H1 (cell line): ENCODE measurements around the gene LILRB4. TPM values are rescaled to one million over a fixed set of nuclear protein-coding genes. Genes with fewer than 3 reads are reported as not detected.

Source experiments
- CTCF ChIA-PET: fragments of 300-600 bp; sonication (Branson Sonifier 250); formaldehyde crosslinking; loops from one replicate; lab custom pipeline; 2021; ENCODE audit not compliant: partially characterized antibody; lab: Charles Lee
- POLR2A ChIA-PET: fragments of 300-600 bp; sonication (Branson Sonifier 250); formaldehyde crosslinking; loops from one replicate; lab custom pipeline; 2021; ENCODE audit warnings: inconsistent platforms; ENCODE audit not compliant: partially characterized antibody; lab: Charles Lee
- DNase-seq, 2 experiments: peaks; one replicate each; pipeline versions ENCODE4 v3.0.0 to v3.0.0-alpha.2; 2010 to 2022; ENCODE audit warnings: low spot score in 2 of 2, low read depth in 1 of 2, mixed read lengths in 1 of 2
- FAIRE-seq: peaks from 2 replicates; lab custom pipeline; 2011; peaks lifted over from hg19 to GRCh38; lab: Jason Lieb, UNC
- H2AFZ ChIP-seq: 2 replicates; pipeline ENCODE4 v1.8.1; 2012; ENCODE audit warnings: low read length, inconsistent platforms
- H2AK5ac ChIP-seq: 2 replicates; pipeline ENCODE4 v1.6.1; 2013; ENCODE audit warnings: low read depth, low read length
- H2BK120ac ChIP-seq: replicated peaks from 2 replicates; pipeline ENCODE3; 2013; ENCODE audit warnings: low read depth, low read length, inconsistent platforms
- H2BK12ac ChIP-seq: 2 replicates; pipeline ENCODE4 v1.6.1; 2013; ENCODE audit warnings: low read depth, low read length
- H2BK15ac ChIP-seq: 2 replicates; pipeline ENCODE4 v1.6.1; 2013; ENCODE audit warnings: low read length
- H2BK20ac ChIP-seq: 2 replicates; pipeline ENCODE4 v1.6.1; 2013; ENCODE audit warnings: low read length
- H2BK5ac ChIP-seq: 2 replicates; pipeline ENCODE4 v1.6.1; 2013; ENCODE audit warnings: low read depth, low read length
- H3K14ac ChIP-seq: 2 replicates; pipeline ENCODE4 v1.6.1; 2013; ENCODE audit warnings: inconsistent platforms; ENCODE audit not compliant: insufficient read length
- H3K18ac ChIP-seq: 2 replicates; pipeline ENCODE4 v1.6.1; 2013; ENCODE audit warnings: low read length; ENCODE audit errors: extremely low read depth
- H3K23ac ChIP-seq: 2 replicates; pipeline ENCODE4 v1.6.1; 2013; ENCODE audit warnings: inconsistent platforms; ENCODE audit not compliant: insufficient read length
- H3K23me2 ChIP-seq: 2 replicates; pipeline ENCODE4 v1.6.1; 2013; ENCODE audit warnings: low read depth, low read length
- H3K27ac ChIP-seq: 2 replicates; pipeline ENCODE4 v1.6.1; 2011; ENCODE audit warnings: low read depth, low read length, inconsistent platforms
- H3K27me3 ChIP-seq, 4 experiments: replicated peaks in 1 of 4; 1 replicate in 1 of 4; 2 replicates in 3 of 4; pipeline versions ENCODE4 v1.6.1 to v1.8.1; 2011 to 2013; ENCODE audit warnings: low read length in 3 of 4, mild to moderate bottlenecking in 3 of 4, inconsistent platforms in 2 of 4, mixed read lengths in 2 of 4, moderate library complexity in 1 of 4; ENCODE audit not compliant: control insufficient read depth in 3 of 4, insufficient read depth in 3 of 4; ENCODE audit errors: extremely low read depth in 1 of 4
- H3K36me3 ChIP-seq, 4 experiments: 2 replicates each; pipeline versions ENCODE4 v1.6.1 to v1.8.1; 2011 to 2013; ENCODE audit warnings: mild to moderate bottlenecking in 4 of 4, low read length in 3 of 4, moderate library complexity in 2 of 4, control low read depth in 1 of 4, inconsistent platforms in 1 of 4; ENCODE audit not compliant: insufficient read depth in 4 of 4, control insufficient read depth in 2 of 4
- H3K4ac ChIP-seq: replicated peaks from 2 replicates; pipeline ENCODE3; 2013; ENCODE audit warnings: low read length, low read depth, mixed read lengths, inconsistent platforms; ENCODE audit not compliant: insufficient read length
- H3K4me1 ChIP-seq, 4 experiments: replicated peaks in 1 of 4; 1 replicate in 1 of 4; 2 replicates in 3 of 4; pipeline versions ENCODE4 v1.6.1 to v1.8.1; 2011 to 2013; ENCODE audit warnings: low read length in 3 of 4, inconsistent platforms in 2 of 4, mixed read lengths in 1 of 4; ENCODE audit not compliant: insufficient read depth in 4 of 4, control insufficient read depth in 3 of 4
- H3K4me2 ChIP-seq, 2 experiments: 2 replicates each; pipeline versions ENCODE4 v1.6.1 to v1.8.1; 2011 to 2013; ENCODE audit warnings: low read depth in 2 of 2, low read length in 2 of 2, control low read depth in 1 of 2, inconsistent platforms in 1 of 2, mild to moderate bottlenecking in 1 of 2; ENCODE audit not compliant: insufficient read depth in 1 of 2
- H3K4me3 ChIP-seq, 4 experiments: fragments of 200-600, 300-600 bp in 1 of 4; sonication (generic), shearing (Covaris generic), sonication (Bioruptor Twin) in 1 of 4; 2 replicates each; pipeline versions ENCODE4 v1.5.1 to v1.8.1; 2011 to 2016; ENCODE audit warnings: low read length in 4 of 4, low read depth in 3 of 4, control low read depth in 2 of 4, inconsistent platforms in 2 of 4, mild to moderate bottlenecking in 2 of 4, mixed read lengths in 1 of 4, moderate library complexity in 1 of 4; ENCODE audit not compliant: insufficient read depth in 2 of 4; ENCODE audit errors: extremely low read depth in 1 of 4
- H3K56ac ChIP-seq: replicated peaks from 2 replicates; pipeline ENCODE3; 2013; ENCODE audit warnings: low read depth, mild to moderate bottlenecking, mixed read lengths, low read length, inconsistent platforms; ENCODE audit not compliant: insufficient read length
- H3K79me1 ChIP-seq: 2 replicates; pipeline ENCODE4 v1.6.1; 2013; ENCODE audit warnings: low read depth, low read length, control low read depth
- H3K79me2 ChIP-seq, 2 experiments: 2 replicates each; pipeline versions ENCODE4 v1.6.1 to v1.8.1; 2012 to 2013; ENCODE audit warnings: low read length in 2 of 2, mild to moderate bottlenecking in 2 of 2, inconsistent platforms in 1 of 2; ENCODE audit not compliant: insufficient read depth in 2 of 2, control insufficient read depth in 1 of 2
- H3K9ac ChIP-seq, 4 experiments: replicated peaks in 1 of 4; 1 replicate in 1 of 4; 2 replicates in 3 of 4; pipeline versions ENCODE4 v1.6.1 to v1.8.1; 2011 to 2013; ENCODE audit warnings: low read depth in 3 of 4, low read length in 3 of 4, control low read depth in 2 of 4, mild to moderate bottlenecking in 2 of 4, moderate library complexity in 2 of 4, inconsistent platforms in 1 of 4; ENCODE audit errors: extremely low read depth in 1 of 4
- H3K9me3 ChIP-seq, 2 experiments: 2 replicates each; pipeline versions ENCODE4 v1.6.1 to v1.8.1; 2012 to 2013; ENCODE audit warnings: mild to moderate bottlenecking in 2 of 2, moderate library complexity in 2 of 2, control low read depth in 1 of 2, inconsistent platforms in 1 of 2, low read depth in 1 of 2, low read length in 1 of 2, mixed read lengths in 1 of 2; ENCODE audit not compliant: insufficient read depth in 2 of 2
- H4K20me1 ChIP-seq, 2 experiments: replicated peaks in 1 of 2; 2 replicates each; pipeline versions ENCODE3 to v1.8.1; 2011 to 2013; ENCODE audit warnings: inconsistent platforms in 2 of 2, low read length in 2 of 2, mild to moderate bottlenecking in 1 of 2; ENCODE audit not compliant: insufficient read depth in 2 of 2, control insufficient read depth in 1 of 2
- H4K5ac ChIP-seq: 2 replicates; pipeline ENCODE4 v1.6.1; 2013; ENCODE audit warnings: low read length, low read depth, mixed read lengths, inconsistent platforms; ENCODE audit not compliant: insufficient read length
- H4K8ac ChIP-seq: 2 replicates; pipeline ENCODE4 v1.8.0; 2013; ENCODE audit warnings: mild to moderate bottlenecking, moderate library complexity, low read length, inconsistent platforms; ENCODE audit not compliant: insufficient read depth; ENCODE audit errors: extremely low read depth
- H4K91ac ChIP-seq: replicated peaks from 2 replicates; pipeline ENCODE3; 2013; ENCODE audit warnings: low read length, mixed read lengths, inconsistent platforms; ENCODE audit not compliant: insufficient read length
- BACH1 ChIP-seq: IDR thresholded peaks from 2 replicates; pipeline ENCODE4 v1.6.1; 2012; ENCODE audit warnings: low read length, improper control_type of control experiment
- CHD1 ChIP-seq: IDR thresholded peaks from 2 replicates; pipeline ENCODE4 v1.6.1; 2012; ENCODE audit warnings: low read depth, low read length, improper control_type of control experiment
- KDM4A ChIP-seq: IDR thresholded peaks from one replicate; pipeline ENCODE4 v1.7.1; 2012; ENCODE audit warnings: low read depth, mild to moderate bottlenecking, moderate library complexity, low read length, inconsistent platforms; ENCODE audit not compliant: severe bottlenecking
- RAD21 ChIP-seq, 2 experiments: IDR thresholded peaks in 1 of 2; conservative IDR thresholded peaks in 1 of 2; 2 replicates each; pipeline ENCODE4 v1.6.1; 2011; ENCODE audit warnings: low read depth in 2 of 2, low read length in 2 of 2, improper control_type of control experiment in 1 of 2, inconsistent platforms in 1 of 2, mild to moderate bottlenecking in 1 of 2, moderate library complexity in 1 of 2
- SRF ChIP-seq: IDR thresholded peaks from 2 replicates; pipeline ENCODE4 v1.6.1; 2011; ENCODE audit warnings: mild to moderate bottlenecking, low read depth, low read length, moderate library complexity
- SUZ12 ChIP-seq: fragments of 200-600 bp; sonication (generic); IDR thresholded peaks from 2 replicates; pipeline ENCODE4 v1.6.1; 2012; ENCODE audit warnings: mild to moderate bottlenecking, inconsistent platforms, low read length, moderate library complexity, mixed read lengths
- TBP ChIP-seq: IDR thresholded peaks from 2 replicates; pipeline ENCODE4 v1.6.1; 2011; ENCODE audit warnings: low read depth, low read length, improper control_type of control experiment
- WGBS, 2 experiments: shearing (Covaris generic) in 1 of 2; methylation state at CpG; one replicate each; pipeline versions ENCODE4 v1.1.6 to v1.1.7; 2013 to 2015; ENCODE audit warnings: low lambda C conversion rate in 2 of 2, mixed read lengths in 2 of 2, inconsistent platforms in 1 of 2, low coverage in 1 of 2, missing lambda C conversion rate in 1 of 2; ENCODE audit not compliant: insufficient replicate concordance in 2 of 2, insufficient coverage in 1 of 2, insufficient read length in 1 of 2; ENCODE audit errors: extremely low coverage in 1 of 2, missing lambda C conversion rate in 1 of 2; 5-methylcytosine and 5-hydroxymethylcytosine counted together
- polyA plus RNA-seq, 7 experiments: library from polyadenylated mRNA; depleted of rRNA in 3 of 7; stranded (reverse) in 5 of 7; unstranded in 2 of 7; fragments of >200 nt in 5 of 7; fragments of 200-250 nt in 2 of 7; gene quantifications; 1 replicate in 5 of 7; 2 replicates in 1 of 7; 4 replicates in 1 of 7; pipeline versions ENCODE4 v1.2.1 to v1.2.3, GENCODE V29; 2011 to 2013; ENCODE audit warnings: missing spikeins in 2 of 7, mixed read lengths in 2 of 7
- total RNA-seq: library from RNA; stranded (reverse); fragmentation: NEBNext Ultra II Directional; extraction: Animal tissue kit (Norgen Biotek cat#: 25700); gene quantifications from 2 replicates; pipeline ENCODE4 v1.2.1, GENCODE V29; 2021
- TF ChIP-seq, protein P1 (sequence below), 3 experiments: IDR thresholded peaks; 1 replicate in 2 of 3; 2 replicates in 1 of 3; pipeline versions ENCODE4 v1.5.1 to v1.6.1; 2011; ENCODE audit warnings: low read length in 3 of 3, mild to moderate bottlenecking in 3 of 3, inconsistent platforms in 2 of 3, low read depth in 1 of 3, moderate library complexity in 1 of 3; ENCODE audit not compliant: insufficient read depth in 1 of 3; ENCODE audit errors: control extremely low read depth in 1 of 3
- TF ChIP-seq, protein P2 (sequence below): IDR thresholded peaks from 2 replicates; pipeline ENCODE4 v1.6.1; 2011; ENCODE audit warnings: low read depth, mild to moderate bottlenecking, low read length; ENCODE audit not compliant: insufficient read depth

The LILRB4 gene
- total and polyA plus RNA-seq, 2 of the 8 experiments (the other 6 are each of a cell fraction or from before 2014, with no cell fraction given): not detected

DNA sequence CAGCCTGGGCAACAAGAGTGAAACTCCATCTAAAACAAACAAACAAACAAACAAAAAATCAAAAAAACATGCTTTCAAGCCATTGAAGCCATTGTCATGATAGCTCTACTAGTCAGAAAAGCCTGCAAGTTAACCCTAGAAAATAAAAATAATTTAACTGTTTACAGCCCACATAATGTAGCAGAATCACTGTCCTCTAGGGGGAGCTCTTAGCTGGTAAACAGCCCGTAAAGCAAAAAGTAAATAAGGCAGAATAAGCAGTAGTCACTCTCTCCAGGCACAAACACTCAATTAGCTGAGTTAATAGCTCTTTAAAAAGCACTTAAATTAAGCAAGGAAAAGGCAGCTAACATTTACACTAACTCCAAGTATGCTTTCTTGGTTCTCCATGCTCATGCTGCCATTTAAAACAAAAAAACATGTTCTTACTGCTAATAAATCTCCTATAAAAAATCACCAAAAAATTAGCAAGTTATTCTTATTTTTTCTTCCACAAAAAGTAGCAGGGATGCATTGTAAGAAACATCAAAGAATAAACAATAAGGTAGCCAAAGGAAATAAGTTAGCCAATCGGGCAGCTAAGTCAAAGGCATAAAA lies 11.3 kb downstream of the LILRB4 start:
- H3K27me3 ChIP-seq: no peaks in the 10 kb centered on the region
- no peaks in the 10 kb centered on the region for H3K36me3 ChIP-seq
- no peaks in the 10 kb centered on the region for H3K79me2 ChIP-seq
- ChIA-PET POLR2A (no interaction called here), CTCF (interaction anchor here (0.8 to 4.2 kb wide), 18 partner anchors 10 to 260 kb away, joined by 3 to 21 read pairs (median 4); no protein-coding TSS in a partner anchor)
- no peak for FAIRE-seq
- H3K56ac ChIP-seq: no peak overlapping the region
- H3K9me3 ChIP-seq: peaks cover 45 to 48% of the 10 kb centered on the region in 2 experiments
- H3K4me3 ChIP-seq: no peak overlapping the region
- H2BK20ac ChIP-seq: no peak overlapping the region
- no peak overlapping the region for H2BK12ac ChIP-seq
- H2BK120ac ChIP-seq: no peak overlapping the region
- H4K8ac ChIP-seq: no peak overlapping the region
- no peak overlapping the region for H3K27ac ChIP-seq
- H2AK5ac ChIP-seq: no peak overlapping the region
- H2AFZ ChIP-seq: no peak overlapping the region
- H4K91ac ChIP-seq: no peak overlapping the region
- no peak overlapping the region for H3K18ac ChIP-seq
- no peak for DNase-seq
- H3K4ac ChIP-seq: no peak overlapping the region
- H3K4me2 ChIP-seq: no peak overlapping the region
- H3K14ac ChIP-seq: no peak overlapping the region
- TF ChIP-seq SUZ12 (no peak), RAD21 (IDR thresholded peaks at IDR 0.05 in 1 of 2, conservative IDR thresholded peaks at IDR 0.05 in 1 of 2; ENCODE audit: low read depth in 2 of 2, low read length in 2 of 2) (peak; percentile 51 to 57), BACH1 (no peak), TBP (no peak), KDM4A (no peak), SRF (no peak), CHD1 (no peak)
- TF ChIP-seq, protein P1, sequence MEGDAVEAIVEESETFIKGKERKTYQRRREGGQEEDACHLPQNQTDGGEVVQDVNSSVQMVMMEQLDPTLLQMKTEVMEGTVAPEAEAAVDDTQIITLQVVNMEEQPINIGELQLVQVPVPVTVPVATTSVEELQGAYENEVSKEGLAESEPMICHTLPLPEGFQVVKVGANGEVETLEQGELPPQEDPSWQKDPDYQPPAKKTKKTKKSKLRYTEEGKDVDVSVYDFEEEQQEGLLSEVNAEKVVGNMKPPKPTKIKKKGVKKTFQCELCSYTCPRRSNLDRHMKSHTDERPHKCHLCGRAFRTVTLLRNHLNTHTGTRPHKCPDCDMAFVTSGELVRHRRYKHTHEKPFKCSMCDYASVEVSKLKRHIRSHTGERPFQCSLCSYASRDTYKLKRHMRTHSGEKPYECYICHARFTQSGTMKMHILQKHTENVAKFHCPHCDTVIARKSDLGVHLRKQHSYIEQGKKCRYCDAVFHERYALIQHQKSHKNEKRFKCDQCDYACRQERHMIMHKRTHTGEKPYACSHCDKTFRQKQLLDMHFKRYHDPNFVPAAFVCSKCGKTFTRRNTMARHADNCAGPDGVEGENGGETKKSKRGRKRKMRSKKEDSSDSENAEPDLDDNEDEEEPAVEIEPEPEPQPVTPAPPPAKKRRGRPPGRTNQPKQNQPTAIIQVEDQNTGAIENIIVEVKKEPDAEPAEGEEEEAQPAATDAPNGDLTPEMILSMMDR (IDR thresholded peaks at IDR 0.05; ENCODE audit: control extremely low read depth in 1 of 3, insufficient read depth in 1 of 3, low read depth in 1 of 3, low read length in 3 of 3): peak in 2 of 3 experiments; percentile 43 to 66; a peak in 2 of 4 replicates
- TF ChIP-seq, protein P2, sequence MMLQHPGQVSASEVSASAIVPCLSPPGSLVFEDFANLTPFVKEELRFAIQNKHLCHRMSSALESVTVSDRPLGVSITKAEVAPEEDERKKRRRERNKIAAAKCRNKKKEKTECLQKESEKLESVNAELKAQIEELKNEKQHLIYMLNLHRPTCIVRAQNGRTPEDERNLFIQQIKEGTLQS: no peak
- WGBS, 2 experiments: 45% methylated on average over 2 of the region's 2 CpGs; no CpG with 5 or more reads in 1 of the 2 experiments
- H2BK5ac ChIP-seq: no peak overlapping the region
- H4K5ac ChIP-seq: no peak overlapping the region
- H2BK15ac ChIP-seq: no peak overlapping the region
- H3K23ac ChIP-seq: no peak overlapping the region
- H3K9ac ChIP-seq: no peak overlapping the region
- no peaks in the 10 kb centered on the region for H3K23me2 ChIP-seq
- no peaks in the 10 kb centered on the region for H4K20me1 ChIP-seq
- H3K4me1 ChIP-seq: no peaks in the 10 kb centered on the region
- H3K79me1 ChIP-seq: no peaks in the 10 kb centered on the region
